H1 (cell line): Measurements from ENCODE around the gene TP53BP1. TPM values are rescaled to one million over a fixed set of nuclear protein-coding genes. Genes with fewer than 3 reads are reported as not detected.

ENCODE experiments used
- CTCF ChIA-PET: fragments of 300-600 bp; sonication (Branson Sonifier 250); formaldehyde crosslinking; loops from one replicate; lab custom pipeline; 2021; ENCODE audit not compliant: partially characterized antibody; lab: Charles Lee
- POLR2A ChIA-PET: fragments of 300-600 bp; sonication (Branson Sonifier 250); formaldehyde crosslinking; loops from one replicate; lab custom pipeline; 2021; ENCODE audit warnings: inconsistent platforms; ENCODE audit not compliant: partially characterized antibody; lab: Charles Lee
- DNase-seq, 2 experiments: peaks; one replicate each; pipeline versions ENCODE4 v3.0.0 to v3.0.0-alpha.2; 2010 to 2022; ENCODE audit warnings: low spot score in 2 of 2, low read depth in 1 of 2, mixed read lengths in 1 of 2
- FAIRE-seq: peaks from 2 replicates; lab custom pipeline; 2011; peaks lifted over from hg19 to GRCh38; lab: Jason Lieb, UNC
- H2AFZ ChIP-seq: 2 replicates; pipeline ENCODE4 v1.8.1; 2012; ENCODE audit warnings: low read length, inconsistent platforms
- H2AK5ac ChIP-seq: 2 replicates; pipeline ENCODE4 v1.6.1; 2013; ENCODE audit warnings: low read depth, low read length
- H2BK120ac ChIP-seq: replicated peaks from 2 replicates; pipeline ENCODE3; 2013; ENCODE audit warnings: low read depth, low read length, inconsistent platforms
- H2BK12ac ChIP-seq: 2 replicates; pipeline ENCODE4 v1.6.1; 2013; ENCODE audit warnings: low read depth, low read length
- H2BK15ac ChIP-seq: 2 replicates; pipeline ENCODE4 v1.6.1; 2013; ENCODE audit warnings: low read length
- H2BK20ac ChIP-seq: 2 replicates; pipeline ENCODE4 v1.6.1; 2013; ENCODE audit warnings: low read length
- H2BK5ac ChIP-seq: 2 replicates; pipeline ENCODE4 v1.6.1; 2013; ENCODE audit warnings: low read depth, low read length
- H3K14ac ChIP-seq: 2 replicates; pipeline ENCODE4 v1.6.1; 2013; ENCODE audit warnings: inconsistent platforms; ENCODE audit not compliant: insufficient read length
- H3K18ac ChIP-seq: 2 replicates; pipeline ENCODE4 v1.6.1; 2013; ENCODE audit warnings: low read length; ENCODE audit errors: extremely low read depth
- H3K23ac ChIP-seq: 2 replicates; pipeline ENCODE4 v1.6.1; 2013; ENCODE audit warnings: inconsistent platforms; ENCODE audit not compliant: insufficient read length
- H3K23me2 ChIP-seq: 2 replicates; pipeline ENCODE4 v1.6.1; 2013; ENCODE audit warnings: low read depth, low read length
- H3K27ac ChIP-seq: 2 replicates; pipeline ENCODE4 v1.6.1; 2011; ENCODE audit warnings: low read depth, low read length, inconsistent platforms
- H3K27me3 ChIP-seq, 4 experiments: replicated peaks in 1 of 4; 1 replicate in 1 of 4; 2 replicates in 3 of 4; pipeline versions ENCODE4 v1.6.1 to v1.8.1; 2011 to 2013; ENCODE audit warnings: low read length in 3 of 4, mild to moderate bottlenecking in 3 of 4, inconsistent platforms in 2 of 4, mixed read lengths in 2 of 4, moderate library complexity in 1 of 4; ENCODE audit not compliant: control insufficient read depth in 3 of 4, insufficient read depth in 3 of 4; ENCODE audit errors: extremely low read depth in 1 of 4
- H3K36me3 ChIP-seq, 4 experiments: 2 replicates each; pipeline versions ENCODE4 v1.6.1 to v1.8.1; 2011 to 2013; ENCODE audit warnings: mild to moderate bottlenecking in 4 of 4, low read length in 3 of 4, moderate library complexity in 2 of 4, control low read depth in 1 of 4, inconsistent platforms in 1 of 4; ENCODE audit not compliant: insufficient read depth in 4 of 4, control insufficient read depth in 2 of 4
- H3K4ac ChIP-seq: replicated peaks from 2 replicates; pipeline ENCODE3; 2013; ENCODE audit warnings: low read length, low read depth, mixed read lengths, inconsistent platforms; ENCODE audit not compliant: insufficient read length
- H3K4me1 ChIP-seq, 4 experiments: replicated peaks in 1 of 4; 1 replicate in 1 of 4; 2 replicates in 3 of 4; pipeline versions ENCODE4 v1.6.1 to v1.8.1; 2011 to 2013; ENCODE audit warnings: low read length in 3 of 4, inconsistent platforms in 2 of 4, mixed read lengths in 1 of 4; ENCODE audit not compliant: insufficient read depth in 4 of 4, control insufficient read depth in 3 of 4
- H3K4me2 ChIP-seq, 2 experiments: 2 replicates each; pipeline versions ENCODE4 v1.6.1 to v1.8.1; 2011 to 2013; ENCODE audit warnings: low read depth in 2 of 2, low read length in 2 of 2, control low read depth in 1 of 2, inconsistent platforms in 1 of 2, mild to moderate bottlenecking in 1 of 2; ENCODE audit not compliant: insufficient read depth in 1 of 2
- H3K4me3 ChIP-seq, 4 experiments: fragments of 200-600, 300-600 bp in 1 of 4; sonication (generic), shearing (Covaris generic), sonication (Bioruptor Twin) in 1 of 4; 2 replicates each; pipeline versions ENCODE4 v1.5.1 to v1.8.1; 2011 to 2016; ENCODE audit warnings: low read length in 4 of 4, low read depth in 3 of 4, control low read depth in 2 of 4, inconsistent platforms in 2 of 4, mild to moderate bottlenecking in 2 of 4, mixed read lengths in 1 of 4, moderate library complexity in 1 of 4; ENCODE audit not compliant: insufficient read depth in 2 of 4; ENCODE audit errors: extremely low read depth in 1 of 4
- H3K56ac ChIP-seq: replicated peaks from 2 replicates; pipeline ENCODE3; 2013; ENCODE audit warnings: low read depth, mild to moderate bottlenecking, mixed read lengths, low read length, inconsistent platforms; ENCODE audit not compliant: insufficient read length
- H3K79me1 ChIP-seq: 2 replicates; pipeline ENCODE4 v1.6.1; 2013; ENCODE audit warnings: low read depth, low read length, control low read depth
- H3K79me2 ChIP-seq, 2 experiments: 2 replicates each; pipeline versions ENCODE4 v1.6.1 to v1.8.1; 2012 to 2013; ENCODE audit warnings: low read length in 2 of 2, mild to moderate bottlenecking in 2 of 2, inconsistent platforms in 1 of 2; ENCODE audit not compliant: insufficient read depth in 2 of 2, control insufficient read depth in 1 of 2
- H3K9ac ChIP-seq, 4 experiments: replicated peaks in 1 of 4; 1 replicate in 1 of 4; 2 replicates in 3 of 4; pipeline versions ENCODE4 v1.6.1 to v1.8.1; 2011 to 2013; ENCODE audit warnings: low read depth in 3 of 4, low read length in 3 of 4, control low read depth in 2 of 4, mild to moderate bottlenecking in 2 of 4, moderate library complexity in 2 of 4, inconsistent platforms in 1 of 4; ENCODE audit errors: extremely low read depth in 1 of 4
- H3K9me3 ChIP-seq, 2 experiments: 2 replicates each; pipeline versions ENCODE4 v1.6.1 to v1.8.1; 2012 to 2013; ENCODE audit warnings: mild to moderate bottlenecking in 2 of 2, moderate library complexity in 2 of 2, control low read depth in 1 of 2, inconsistent platforms in 1 of 2, low read depth in 1 of 2, low read length in 1 of 2, mixed read lengths in 1 of 2; ENCODE audit not compliant: insufficient read depth in 2 of 2
- H4K20me1 ChIP-seq, 2 experiments: replicated peaks in 1 of 2; 2 replicates each; pipeline versions ENCODE3 to v1.8.1; 2011 to 2013; ENCODE audit warnings: inconsistent platforms in 2 of 2, low read length in 2 of 2, mild to moderate bottlenecking in 1 of 2; ENCODE audit not compliant: insufficient read depth in 2 of 2, control insufficient read depth in 1 of 2
- H4K5ac ChIP-seq: 2 replicates; pipeline ENCODE4 v1.6.1; 2013; ENCODE audit warnings: low read length, low read depth, mixed read lengths, inconsistent platforms; ENCODE audit not compliant: insufficient read length
- H4K8ac ChIP-seq: 2 replicates; pipeline ENCODE4 v1.8.0; 2013; ENCODE audit warnings: mild to moderate bottlenecking, moderate library complexity, low read length, inconsistent platforms; ENCODE audit not compliant: insufficient read depth; ENCODE audit errors: extremely low read depth
- H4K91ac ChIP-seq: replicated peaks from 2 replicates; pipeline ENCODE3; 2013; ENCODE audit warnings: low read length, mixed read lengths, inconsistent platforms; ENCODE audit not compliant: insufficient read length
- CTCF ChIP-seq, 3 experiments: IDR thresholded peaks; 1 replicate in 2 of 3; 2 replicates in 1 of 3; pipeline versions ENCODE4 v1.5.1 to v1.6.1; 2011; ENCODE audit warnings: low read length in 3 of 3, mild to moderate bottlenecking in 3 of 3, inconsistent platforms in 2 of 3, low read depth in 1 of 3, moderate library complexity in 1 of 3; ENCODE audit not compliant: insufficient read depth in 1 of 3; ENCODE audit errors: control extremely low read depth in 1 of 3
- WGBS, 2 experiments: shearing (Covaris generic) in 1 of 2; methylation state at CpG; one replicate each; pipeline versions ENCODE4 v1.1.6 to v1.1.7; 2013 to 2015; ENCODE audit warnings: low lambda C conversion rate in 2 of 2, mixed read lengths in 2 of 2, inconsistent platforms in 1 of 2, low coverage in 1 of 2, missing lambda C conversion rate in 1 of 2; ENCODE audit not compliant: insufficient replicate concordance in 2 of 2, insufficient coverage in 1 of 2, insufficient read length in 1 of 2; ENCODE audit errors: extremely low coverage in 1 of 2, missing lambda C conversion rate in 1 of 2; 5-methylcytosine and 5-hydroxymethylcytosine counted together
- polyA plus RNA-seq, 7 experiments: library from polyadenylated mRNA; depleted of rRNA in 3 of 7; stranded (reverse) in 5 of 7; unstranded in 2 of 7; fragments of >200 nt in 5 of 7; fragments of 200-250 nt in 2 of 7; gene quantifications; 1 replicate in 5 of 7; 2 replicates in 1 of 7; 4 replicates in 1 of 7; pipeline versions ENCODE4 v1.2.1 to v1.2.3, GENCODE V29; 2011 to 2013; ENCODE audit warnings: missing spikeins in 2 of 7, mixed read lengths in 2 of 7
- total RNA-seq: library from RNA; stranded (reverse); fragmentation: NEBNext Ultra II Directional; extraction: Animal tissue kit (Norgen Biotek cat#: 25700); gene quantifications from 2 replicates; pipeline ENCODE4 v1.2.1, GENCODE V29; 2021

The TP53BP1 gene
- total and polyA plus RNA-seq, 2 of the 8 experiments (the other 6 are each of a cell fraction or from before 2014, with no cell fraction given) = 34.1 to 63.6 TPM

GRCh38 chr15:43531018-43531670 lies 38.2 kb upstream of the TP53BP1 start:
- H2BK20ac ChIP-seq = no peak overlapping the region
- H3K27me3 ChIP-seq = no peaks in the 10 kb centered on the region; a peak in 1 of 7 replicates
- H3K4me2 ChIP-seq = peak overlapping the region; percentile 7 to 26; a peak in 2 of 4 replicates
- H3K4ac ChIP-seq = no peak overlapping the region
- H3K27ac ChIP-seq = no peak overlapping the region
- H3K14ac ChIP-seq = no peak overlapping the region
- H3K4me1 ChIP-seq = peaks cover 0 to 12% (median 2%) of the 10 kb centered on the region in 4 experiments; a peak in 4 of 7 replicates
- no peak overlapping the region for H2BK120ac ChIP-seq
- no peak overlapping the region for H4K91ac ChIP-seq
- 43% methylated on average over 7 of the region's 7 CpGs; no CpG with 5 or more reads in 1 of the 2 experiments for WGBS, 2 experiments
- ChIA-PET CTCF (interaction anchor here (0.8 to 4.5 kb wide), 6 partner anchors 9 to 20 kb away, joined by 3 to 24 read pairs (median 6); partner anchors contain the start of gene MAP1A), POLR2A (interaction anchor here (1.2 to 3.1 kb wide), 3 partner anchors 10 to 20 kb away, joined by 3 to 14 read pairs (median 3); no protein-coding TSS in a partner anchor)
- FAIRE-seq = no peak
- no peak overlapping the region for H2BK15ac ChIP-seq
- no peak overlapping the region for H2BK5ac ChIP-seq
- no peak overlapping the region for H3K56ac ChIP-seq
- H2BK12ac ChIP-seq = no peak overlapping the region
- no peak for DNase-seq
- H2AFZ ChIP-seq = peak overlapping the region; percentile 77; the same call in 1 of the 2 replicates
- no peaks in the 10 kb centered on the region for H4K20me1 ChIP-seq
- no peaks in the 10 kb centered on the region for H3K79me1 ChIP-seq
- H3K18ac ChIP-seq = peak overlapping the region; percentile 66; the same call in 1 of the 2 replicates
- no peak overlapping the region for H3K9ac ChIP-seq
- H4K8ac ChIP-seq = no peak overlapping the region
- no peaks in the 10 kb centered on the region for H3K9me3 ChIP-seq
- no peaks in the 10 kb centered on the region for H3K36me3 ChIP-seq
- no peak overlapping the region for H3K23ac ChIP-seq
- H3K79me2 ChIP-seq = no peaks in the 10 kb centered on the region
- H2AK5ac ChIP-seq = no peak overlapping the region
- H4K5ac ChIP-seq = no peak overlapping the region
- no peak overlapping the region for H3K4me3 ChIP-seq
- no peaks in the 10 kb centered on the region; the same call in 1 of the 2 replicates for H3K23me2 ChIP-seq
- 0 out of 4 replicates have a peak, but pooled peaks of 1 of the 3 experiments have one; percentile 2 for TF ChIP-seq CTCF (IDR thresholded peaks at IDR 0.05; ENCODE audit: control extremely low read depth in 1 of 3, insufficient read depth in 1 of 3, low read depth in 1 of 3, low read length in 3 of 3)
